Activated T-helper 17 cell treated with anti-CD3 and anti-CD28 coated beads, Interleukin-2, amount 50 U/mL, for 72 hours (primary cell): Measurements from ENCODE around the gene ZNF322. TPM values are rescaled to one million over a fixed set of nuclear protein-coding genes. Genes with fewer than 3 reads are reported as not detected.

Experiments
- total RNA-seq, 2 donors: library from RNA; stranded (reverse); gene quantifications; one replicate each; pipeline ENCODE4 v1.2.3, GENCODE V29; 2022

The ZNF322 gene
- total RNA-seq, 2 donors from 2014 or later: 9.4 to 9.7 TPM

Other genes with a start within 250 kb of the ZNF322 start
- 10 to 100 TPM; 31.1 to 77.1 TPM for gene BTN3A3, start 219.2 kb downstream of the ZNF322 start, total RNA-seq
- gene BTN2A1, start 201.8 kb downstream of the ZNF322 start, total RNA-seq: 10 to 100 TPM; 26.1 to 36.3 TPM
- under 1 TPM in 1 of 2 donors, not detected in 1; 0.21 TPM for gene BTN1A1, start 159.4 kb downstream of the ZNF322 start, total RNA-seq
- gene HMGN4, start 121.4 kb downstream of the ZNF322 start, total RNA-seq: 10 to 100 TPM; 84.3 to 90.3 TPM
- gene ABT1, start 62.8 kb downstream of the ZNF322 start, total RNA-seq: 10 to 100 TPM; 24.5 to 30.0 TPM